ENCODE results near the gene STX8. TPM values are rescaled to one million over a fixed set of nuclear protein-coding genes. Genes with fewer than 3 reads are reported as not detected.
A peak's percentile ranks its signal among the peaks of the same experiment; 100 is the strongest.

The STX8 gene
- total RNA-seq, 1 donor from 2014 or later: 31.2 TPM

DNA sequence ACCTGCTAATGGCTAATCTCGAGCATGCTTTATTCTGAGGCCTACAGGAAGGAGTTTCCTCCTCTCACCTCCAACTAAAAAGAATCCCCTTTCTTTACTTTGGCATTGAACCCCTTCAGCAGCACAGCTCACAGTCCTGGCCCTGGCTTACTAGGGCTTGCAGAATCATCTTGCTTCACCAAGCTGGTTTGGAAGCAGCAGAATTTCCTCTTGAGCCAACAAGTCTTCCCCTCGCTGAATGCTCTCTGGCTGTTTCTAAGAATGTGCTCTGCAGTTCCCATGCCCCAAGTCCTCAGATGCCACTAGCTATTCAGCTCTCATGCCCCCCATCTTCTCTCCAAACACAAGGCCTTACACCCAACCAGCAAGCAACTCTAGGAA lies 283.1 kb downstream of the STX8 start:
- Histone ChIP-seq H3K9me3 (no peaks in the 10 kb centered on the region), H3K4me1 (peaks cover 19% of the 10 kb centered on the region), H3K36me3 (no peaks in the 10 kb centered on the region), H3K27ac (peak overlapping the region; percentile 81), H3K4me3 (no peak overlapping the region), H3K27me3 (no peaks in the 10 kb centered on the region)
- TF ChIP-seq POLR2A (IDR thresholded peaks at IDR 0.05) (no peak), POLR2AphosphoS5 (IDR thresholded peaks at IDR 0.05; ENCODE audit: insufficient read depth in 1 of 2, low read depth in 1 of 2) (no peak)
- TF ChIP-seq, protein P1, sequence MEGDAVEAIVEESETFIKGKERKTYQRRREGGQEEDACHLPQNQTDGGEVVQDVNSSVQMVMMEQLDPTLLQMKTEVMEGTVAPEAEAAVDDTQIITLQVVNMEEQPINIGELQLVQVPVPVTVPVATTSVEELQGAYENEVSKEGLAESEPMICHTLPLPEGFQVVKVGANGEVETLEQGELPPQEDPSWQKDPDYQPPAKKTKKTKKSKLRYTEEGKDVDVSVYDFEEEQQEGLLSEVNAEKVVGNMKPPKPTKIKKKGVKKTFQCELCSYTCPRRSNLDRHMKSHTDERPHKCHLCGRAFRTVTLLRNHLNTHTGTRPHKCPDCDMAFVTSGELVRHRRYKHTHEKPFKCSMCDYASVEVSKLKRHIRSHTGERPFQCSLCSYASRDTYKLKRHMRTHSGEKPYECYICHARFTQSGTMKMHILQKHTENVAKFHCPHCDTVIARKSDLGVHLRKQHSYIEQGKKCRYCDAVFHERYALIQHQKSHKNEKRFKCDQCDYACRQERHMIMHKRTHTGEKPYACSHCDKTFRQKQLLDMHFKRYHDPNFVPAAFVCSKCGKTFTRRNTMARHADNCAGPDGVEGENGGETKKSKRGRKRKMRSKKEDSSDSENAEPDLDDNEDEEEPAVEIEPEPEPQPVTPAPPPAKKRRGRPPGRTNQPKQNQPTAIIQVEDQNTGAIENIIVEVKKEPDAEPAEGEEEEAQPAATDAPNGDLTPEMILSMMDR (IDR thresholded peaks at IDR 0.05): no peak
- intact Hi-C loops (cut with DNase I): no loop called here
- no peak for DNase-seq (ENCODE audit: extremely low spot score in 2 of 2)

DNA sequence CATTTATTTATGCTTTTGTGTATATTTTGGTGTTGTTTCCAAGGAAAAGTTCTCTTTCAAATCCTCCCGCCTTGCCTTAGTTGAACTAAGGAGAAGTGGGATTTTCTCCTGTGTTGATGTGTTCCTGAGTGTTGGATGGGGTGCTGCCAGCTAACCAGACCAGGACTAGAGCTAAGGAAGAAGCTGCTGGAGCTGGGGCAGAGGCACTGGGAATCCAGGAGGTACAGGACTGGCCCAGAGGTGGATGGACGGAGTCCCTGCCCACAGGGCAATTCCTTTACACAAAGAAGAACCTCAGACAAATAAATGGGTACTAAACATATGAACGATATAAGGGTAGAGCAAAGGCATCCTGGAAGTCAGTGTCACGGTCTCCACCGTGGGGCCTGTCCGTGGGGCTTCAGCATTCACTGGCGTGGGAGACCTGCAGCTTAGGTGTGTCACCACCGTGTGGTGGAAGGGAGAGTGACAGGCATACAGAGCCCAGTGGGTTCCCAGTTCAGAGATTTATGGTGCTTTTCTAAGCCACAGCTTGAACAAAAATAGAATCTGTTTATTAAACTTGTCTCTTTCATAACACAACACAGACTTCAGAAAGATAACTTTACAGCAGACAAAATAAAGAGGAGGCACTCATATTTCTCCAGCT lies 283.6 kb downstream of the STX8 start:
- Histone ChIP-seq H3K4me1 (peaks cover 19% of the 10 kb centered on the region), H3K27ac (peak overlapping the region; percentile 81), H3K36me3 (no peaks in the 10 kb centered on the region), H3K9me3 (no peaks in the 10 kb centered on the region), H3K27me3 (no peaks in the 10 kb centered on the region), H3K4me3 (no peak overlapping the region)
- DNase-seq (ENCODE audit: extremely low spot score in 2 of 2): no peak
- intact Hi-C loops (cut with DNase I): no loop called here
- TF ChIP-seq POLR2AphosphoS5 (IDR thresholded peaks at IDR 0.05; ENCODE audit: insufficient read depth in 1 of 2, low read depth in 1 of 2) (peak; percentile 31 to 43), POLR2A (IDR thresholded peaks at IDR 0.05) (no peak)
- TF ChIP-seq, protein P1 (IDR thresholded peaks at IDR 0.05): peak; percentile 48 to 74 (median 62)

DNA sequence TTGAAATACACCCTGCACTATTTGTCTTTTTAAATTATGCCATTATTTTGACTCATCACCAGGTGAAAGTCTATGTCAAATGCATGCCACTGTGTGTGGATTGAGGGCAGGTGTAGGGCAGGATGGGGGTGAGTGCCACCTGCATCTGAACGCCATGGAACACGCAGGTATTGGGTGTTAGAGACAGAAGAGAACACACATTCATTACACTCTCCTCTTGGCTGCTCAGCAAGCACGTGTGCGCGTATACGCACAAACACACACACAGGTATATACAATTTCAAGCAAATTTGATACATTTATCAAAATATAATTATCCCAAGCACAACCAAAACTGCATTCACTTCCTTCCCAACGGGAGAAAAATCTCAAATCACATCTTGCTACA lies 285.4 kb downstream of the STX8 start:
- no peaks in the 10 kb centered on the region for H3K27me3 ChIP-seq
- H3K36me3 ChIP-seq: no peaks in the 10 kb centered on the region
- no peak overlapping the region for H3K4me3 ChIP-seq
- H3K9me3 ChIP-seq: no peaks in the 10 kb centered on the region
- H3K4me1 ChIP-seq: peaks cover 24% of the 10 kb centered on the region
- intact Hi-C loops (cut with DNase I): no loop called here
- DNase-seq (ENCODE audit: extremely low spot score in 2 of 2): no peak
- TF ChIP-seq POLR2A (IDR thresholded peaks at IDR 0.05) (no peak), POLR2AphosphoS5 (IDR thresholded peaks at IDR 0.05; ENCODE audit: insufficient read depth in 1 of 2, low read depth in 1 of 2) (no peak)
- TF ChIP-seq, protein P1 (IDR thresholded peaks at IDR 0.05): no peak
- H3K27ac ChIP-seq: no peak overlapping the region

DNA sequence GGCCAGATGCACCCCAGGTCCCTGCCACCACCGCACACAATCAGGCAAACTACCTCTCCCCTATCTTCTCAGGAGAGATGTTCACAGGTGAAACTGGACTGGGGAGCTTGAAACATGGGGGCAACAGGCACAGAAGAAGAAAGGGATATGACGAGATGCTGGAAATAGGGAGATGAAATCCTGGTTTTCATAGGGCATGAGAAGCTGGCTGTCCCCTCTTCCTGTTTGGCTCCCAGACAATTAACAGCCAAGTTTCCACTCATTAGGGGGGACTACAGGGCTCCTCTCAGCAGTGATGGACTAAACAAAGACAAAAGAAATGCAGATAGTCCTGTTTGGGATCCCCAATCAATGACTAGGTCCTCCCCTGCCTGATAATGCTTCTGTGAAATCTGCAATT lies 288.3 kb downstream of the STX8 start:
- H3K27me3 ChIP-seq: no peaks in the 10 kb centered on the region
- H3K4me1 ChIP-seq: peaks cover 31% of the 10 kb centered on the region
- intact Hi-C loops (cut with DNase I): no loop called here
- no peak overlapping the region for H3K4me3 ChIP-seq
- H3K9me3 ChIP-seq: no peaks in the 10 kb centered on the region
- TF ChIP-seq POLR2AphosphoS5 (IDR thresholded peaks at IDR 0.05; ENCODE audit: insufficient read depth in 1 of 2, low read depth in 1 of 2): no peak
- TF ChIP-seq POLR2A (IDR thresholded peaks at IDR 0.05): no peak
- TF ChIP-seq, protein P1 (IDR thresholded peaks at IDR 0.05): no peak
- no peak overlapping the region for H3K27ac ChIP-seq
- H3K36me3 ChIP-seq: no peaks in the 10 kb centered on the region
- DNase-seq (ENCODE audit: extremely low spot score in 2 of 2): no peak

DNA sequence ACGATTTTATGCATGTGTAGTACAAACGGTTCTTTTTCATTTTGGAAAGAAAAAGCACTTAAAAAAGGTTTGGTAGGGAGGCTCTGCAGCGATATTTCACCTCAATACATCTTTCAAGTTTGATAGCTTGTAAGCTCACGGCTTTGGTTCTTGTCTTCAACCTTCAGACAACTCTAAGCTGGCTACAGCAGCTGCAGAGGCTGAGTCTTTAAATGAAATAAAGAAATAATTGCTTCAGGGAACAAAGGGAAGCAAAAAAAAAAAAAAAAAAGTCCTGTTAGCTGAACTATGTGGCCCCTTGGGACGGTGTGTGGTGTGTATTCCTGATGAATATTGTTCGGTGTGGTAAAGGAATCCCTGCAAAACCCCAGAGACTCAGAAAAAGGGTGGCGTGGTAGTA lies 289.2 kb downstream of the STX8 start:
- peaks cover 23% of the 10 kb centered on the region for H3K4me1 ChIP-seq
- no peak overlapping the region for H3K27ac ChIP-seq
- TF ChIP-seq POLR2AphosphoS5 (IDR thresholded peaks at IDR 0.05; ENCODE audit: insufficient read depth in 1 of 2, low read depth in 1 of 2) (no peak), POLR2A (IDR thresholded peaks at IDR 0.05) (no peak)
- TF ChIP-seq, protein P1 (IDR thresholded peaks at IDR 0.05): no peak

More for the DNA sequence above, 289.2 kb downstream of the STX8 start:
- intact Hi-C loops (cut with DNase I): no loop called here
- H3K4me3 ChIP-seq: no peak overlapping the region
- no peaks in the 10 kb centered on the region for H3K36me3 ChIP-seq
- H3K9me3 ChIP-seq: no peaks in the 10 kb centered on the region
- H3K27me3 ChIP-seq: no peaks in the 10 kb centered on the region
- no peak for DNase-seq (ENCODE audit: extremely low spot score in 2 of 2)

All from vagina (tissue), 2 donors.